ENCODE data around the gene HPDL.
"Not testable (repeated sequence)": the region's sequence is repeated elsewhere in the genome, so short reads cannot be mapped to it uniquely, and the experiment has no call there.

Gene HPDL

GRCh38 chr1:45326627-45327623 lies at the start of gene HPDL:
Gene HPDL (plus strand): TSS chr1:45326895. CDS start chr1:45327149, 254 bp downstream.
- DNase-seq (ENCODE audit: low read depth in 2 of 2, low spot score in 1 of 2) = peak; percentile 41 to 59

GRCh38 chr1:45282351-45282750 lies 44.3 kb upstream of the HPDL start:
- DNase-seq (ENCODE audit: low read depth in 2 of 2, low spot score in 1 of 2) = no peak

- not testable (repeated sequence) for DNase-seq (ENCODE audit: low read depth in 2 of 2, low spot score in 1 of 2)
These were observed 41.8 kb upstream of the HPDL start for GRCh38 chr1:45284858-45285257.

- not testable (repeated sequence) for DNase-seq (ENCODE audit: low read depth in 2 of 2, low spot score in 1 of 2)
These were observed 40.2 kb upstream of the HPDL start for GRCh38 chr1:45286521-45286920.

GRCh38 chr1:45291002-45291401 lies 35.7 kb upstream of the HPDL start:
- DNase-seq (ENCODE audit: low read depth in 2 of 2, low spot score in 1 of 2) = not testable (repeated sequence)

- no peak for DNase-seq (ENCODE audit: low read depth in 2 of 2, low spot score in 1 of 2)
These were observed 35.0 kb upstream of the HPDL start for GRCh38 chr1:45291716-45292115.

- DNase-seq (ENCODE audit: low read depth in 2 of 2, low spot score in 1 of 2) = no peak
These were observed 28.9 kb upstream of the HPDL start for GRCh38 chr1:45297666-45298356.

- DNase-seq (ENCODE audit: low read depth in 2 of 2, low spot score in 1 of 2) = no peak
These were observed 27.4 kb upstream of the HPDL start for GRCh38 chr1:45299296-45299695.

GRCh38 chr1:45299981-45300668 lies 26.6 kb upstream of the HPDL start:
- DNase-seq (ENCODE audit: low read depth in 2 of 2, low spot score in 1 of 2) = no peak

GRCh38 chr1:45300669-45300997 lies 26.1 kb upstream of the HPDL start:
- no peak for DNase-seq (ENCODE audit: low read depth in 2 of 2, low spot score in 1 of 2)

GRCh38 chr1:45302505-45303150 lies 24.1 kb upstream of the HPDL start:
- DNase-seq (ENCODE audit: low read depth in 2 of 2, low spot score in 1 of 2) = no peak

GRCh38 chr1:45303520-45304310 lies 23.0 kb upstream of the HPDL start:
- DNase-seq (ENCODE audit: low read depth in 2 of 2, low spot score in 1 of 2) = peak; percentile 97 to 99

- no peak for DNase-seq (ENCODE audit: low read depth in 2 of 2, low spot score in 1 of 2)
These were observed 22.2 kb upstream of the HPDL start for GRCh38 chr1:45304311-45305081.

- no peak for DNase-seq (ENCODE audit: low read depth in 2 of 2, low spot score in 1 of 2)
These were observed 21.5 kb upstream of the HPDL start for GRCh38 chr1:45305231-45305630.

- DNase-seq (ENCODE audit: low read depth in 2 of 2, low spot score in 1 of 2) = no peak
These were observed 20.4 kb upstream of the HPDL start for GRCh38 chr1:45306319-45306718.

- no peak for DNase-seq (ENCODE audit: low read depth in 2 of 2, low spot score in 1 of 2)
These were observed 19.8 kb upstream of the HPDL start for GRCh38 chr1:45306905-45307304.

- no peak for DNase-seq (ENCODE audit: low read depth in 2 of 2, low spot score in 1 of 2)
These were observed 12.4 kb upstream of the HPDL start for GRCh38 chr1:45314266-45314665.

- no peak for DNase-seq (ENCODE audit: low read depth in 2 of 2, low spot score in 1 of 2)
These were observed 9.5 kb upstream of the HPDL start for GRCh38 chr1:45317166-45317565.

GRCh38 chr1:45319761-45320160 lies 6.9 kb upstream of the HPDL start:
- no peak for DNase-seq (ENCODE audit: low read depth in 2 of 2, low spot score in 1 of 2)

GRCh38 chr1:45321444-45321843 lies 5.3 kb upstream of the HPDL start:
- DNase-seq (ENCODE audit: low read depth in 2 of 2, low spot score in 1 of 2) = no peak

Measured in stimulated activated CD8-positive, alpha-beta memory T cell treated with anti-CD3 and anti-CD28 coated beads, Interleukin-4, amount 100 ng/mL, for 4 hours (primary cell).